GM12892 (cell line): Measurements from ENCODE around the gene GALNT9.
"Not testable (repeated sequence)": the region's sequence is repeated elsewhere in the genome, so short reads cannot be mapped to it uniquely, and the experiment has no call there.

Experiments used
- DNase-seq: peaks from one replicate; pipeline ENCODE4 v3.0.0; 2011; ENCODE audit not compliant: insufficient read length
- FAIRE-seq: peaks from 2 replicates; lab custom pipeline; 2011; peaks lifted over from hg19 to GRCh38; lab: Jason Lieb, UNC
- POLR2A ChIP-seq: IDR thresholded peaks from 2 replicates; pipeline ENCODE4 v1.6.1; 2011; ENCODE audit warnings: low read depth, low read length, control low read depth
- POLR2AphosphoS5 ChIP-seq: IDR thresholded peaks from 2 replicates; pipeline ENCODE4 v1.6.1; 2011; ENCODE audit warnings: low read depth, low read length, control low read depth
- TAF1 ChIP-seq: IDR thresholded peaks from 2 replicates; pipeline ENCODE4 v1.6.1; 2011; ENCODE audit warnings: low read depth, mild to moderate bottlenecking, control low read depth, low read length, borderline replicate concordance

Gene GALNT9

GRCh38 chr12:132227782-132228475, 101.5 kb downstream of the GALNT9 start:
- no peak for FAIRE-seq
- no peak for TF ChIP-seq POLR2AphosphoS5
- no peak for TF ChIP-seq TAF1
- no peak for TF ChIP-seq POLR2A
- no peak for DNase-seq

DNA sequence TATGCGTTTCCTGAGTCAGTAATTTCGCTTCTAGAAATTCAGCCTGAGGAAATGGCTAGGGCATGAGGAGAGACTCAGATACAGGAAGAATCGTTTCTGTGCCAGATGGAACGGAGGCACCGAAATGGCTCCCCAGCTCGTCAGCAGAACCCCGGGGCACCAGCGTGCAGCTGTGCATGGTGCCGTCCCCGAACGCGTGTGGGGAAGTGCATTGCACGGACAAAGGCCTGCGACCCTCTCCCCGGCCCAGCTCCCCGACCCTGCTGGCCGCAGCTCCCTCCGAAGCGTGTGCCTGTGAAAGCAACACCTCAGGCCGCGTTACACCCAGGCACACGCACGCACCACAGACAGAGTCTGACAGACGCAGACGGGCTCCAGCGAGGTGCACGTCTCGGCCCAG, 102.3 kb downstream of the GALNT9 start:
- FAIRE-seq = no peak
- DNase-seq = no peak
- TF ChIP-seq TAF1 (no peak), POLR2A (no peak), POLR2AphosphoS5 (no peak)

DNA sequence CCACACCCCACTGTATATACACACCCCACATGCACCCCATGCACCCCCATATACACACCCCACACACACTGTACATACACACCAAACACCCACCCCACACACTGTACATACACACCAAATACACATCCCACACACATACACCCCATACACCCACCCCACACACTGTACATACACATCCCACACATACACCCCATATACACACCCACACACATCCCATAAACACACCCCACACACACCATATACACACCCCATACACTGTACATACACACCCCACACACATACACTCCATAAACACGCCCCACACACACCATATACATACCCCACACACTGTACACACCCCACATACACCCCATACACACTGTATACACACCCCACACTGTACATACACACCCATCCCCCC, 102.8 kb downstream of the GALNT9 start:
- TF ChIP-seq POLR2A = no peak
- no peak for TF ChIP-seq TAF1
- TF ChIP-seq POLR2AphosphoS5 = no peak
- FAIRE-seq = no peak
- DNase-seq = no peak

- DNase-seq (no peak), FAIRE-seq (no peak)
- TF ChIP-seq TAF1 (no peak), POLR2AphosphoS5 (no peak), POLR2A (no peak)
These were observed 104.2 kb downstream of the GALNT9 start for GRCh38 chr12:132225214-132225613.

DNA sequence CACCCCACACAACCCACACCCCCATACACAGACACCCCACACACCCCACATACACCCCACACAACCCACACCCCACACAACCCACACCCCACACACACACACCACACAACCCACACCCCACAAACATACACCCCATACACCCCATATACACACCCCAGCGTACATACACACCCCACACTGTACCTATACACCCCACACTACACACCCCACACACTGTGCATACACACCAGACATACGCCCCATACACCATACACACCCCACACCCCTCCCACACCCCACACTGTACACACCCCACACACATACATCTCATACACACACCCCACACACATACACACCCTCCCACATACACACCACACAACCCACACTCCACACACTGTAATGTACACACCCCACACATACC, 104.9 kb downstream of the GALNT9 start:
- no peak for DNase-seq
- no peak for TF ChIP-seq TAF1
- no peak for TF ChIP-seq POLR2A
- no peak for TF ChIP-seq POLR2AphosphoS5
- no peak for FAIRE-seq

- TF ChIP-seq POLR2AphosphoS5 (no peak), POLR2A (no peak), TAF1 (no peak)
- DNase-seq (no peak), FAIRE-seq (no peak)
These were observed 106.6 kb downstream of the GALNT9 start for GRCh38 chr12:132222808-132223173.

DNA sequence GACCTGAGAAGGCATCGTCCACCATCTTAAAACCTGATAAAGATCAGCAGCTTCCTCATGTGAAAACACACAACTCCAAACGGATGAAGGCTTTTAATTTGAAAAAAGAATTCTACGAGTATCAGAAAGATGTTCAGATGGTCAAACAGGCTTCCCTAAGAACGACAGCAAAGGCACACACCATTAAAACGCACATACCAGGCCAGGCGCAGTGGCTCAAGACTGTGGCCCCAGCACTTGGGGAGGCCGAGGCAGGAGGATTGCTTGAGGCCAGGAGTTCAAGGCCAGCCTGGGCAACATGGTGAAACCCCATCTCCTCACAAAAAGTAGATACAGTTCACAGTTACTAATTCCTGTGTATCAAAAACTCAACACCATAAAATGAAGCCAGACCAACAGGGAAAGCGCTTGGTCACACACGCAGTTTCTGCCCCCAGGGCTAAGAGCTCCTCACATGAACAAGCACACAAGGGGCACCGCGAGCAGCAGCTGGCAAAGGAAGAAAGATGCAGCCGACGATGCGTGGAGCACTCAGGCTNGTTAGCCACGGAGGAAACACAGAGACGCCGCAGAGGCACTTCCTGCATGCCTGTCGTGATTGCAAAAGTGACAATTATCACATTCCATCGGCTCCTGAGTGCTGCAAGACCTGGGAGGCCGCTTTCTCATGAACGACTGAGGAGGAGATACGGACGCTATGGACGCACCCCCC, 107.1 kb downstream of the GALNT9 start:
- no peak for TF ChIP-seq POLR2AphosphoS5
- no peak for TF ChIP-seq POLR2A
- TF ChIP-seq TAF1 = no peak
- DNase-seq (no peak), FAIRE-seq (no peak)

DNA sequence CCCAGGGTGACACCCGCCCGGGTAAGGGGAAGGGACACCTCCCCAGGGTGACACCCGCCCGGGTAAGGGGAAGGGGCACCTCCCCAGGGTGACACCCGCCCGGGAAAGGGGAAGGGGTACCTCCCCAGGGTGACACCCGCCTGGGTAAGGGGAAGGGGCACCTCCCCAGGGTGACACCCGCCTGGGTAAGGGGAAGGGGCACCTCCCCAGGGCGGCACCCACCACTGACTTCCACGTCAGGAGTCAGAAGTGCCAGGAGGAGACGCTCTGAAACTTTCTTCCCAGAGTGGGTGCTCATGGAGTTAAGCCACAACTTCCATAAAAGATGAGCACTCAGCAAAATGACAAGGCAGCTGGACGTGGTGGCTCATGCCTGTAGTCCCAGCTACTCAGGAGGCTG, 109.6 kb downstream of the GALNT9 start:
- not testable (repeated sequence) for FAIRE-seq, DNase-seq

DNA sequence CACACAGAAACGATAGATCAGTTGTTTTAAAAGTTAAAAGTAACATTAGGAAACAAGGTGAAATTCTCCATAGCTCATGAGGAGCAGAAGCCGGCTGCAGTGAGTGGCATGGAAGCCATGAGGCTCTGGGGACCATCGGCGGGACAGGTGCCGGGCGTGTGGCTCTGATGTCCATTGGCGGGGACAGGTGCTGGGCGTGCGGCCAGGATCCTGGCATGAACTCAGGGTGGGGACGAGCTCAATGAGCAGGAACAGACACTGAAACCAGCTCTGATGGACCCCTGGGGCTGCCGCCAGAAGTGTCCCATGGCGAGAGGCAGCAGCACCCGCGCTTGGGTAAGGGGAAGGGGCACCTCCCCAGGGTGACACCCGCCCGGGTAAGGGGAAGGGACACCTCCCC, 110.1 kb downstream of the GALNT9 start:
- no peak for DNase-seq
- no peak for TF ChIP-seq POLR2AphosphoS5
- TF ChIP-seq POLR2A = no peak
- no peak for TF ChIP-seq TAF1
- FAIRE-seq = no peak

GRCh38 chr12:132218915-132219314, 110.5 kb downstream of the GALNT9 start:
- FAIRE-seq = no peak
- TF ChIP-seq TAF1 = no peak
- no peak for TF ChIP-seq POLR2A
- no peak for TF ChIP-seq POLR2AphosphoS5
- DNase-seq = no peak

DNA sequence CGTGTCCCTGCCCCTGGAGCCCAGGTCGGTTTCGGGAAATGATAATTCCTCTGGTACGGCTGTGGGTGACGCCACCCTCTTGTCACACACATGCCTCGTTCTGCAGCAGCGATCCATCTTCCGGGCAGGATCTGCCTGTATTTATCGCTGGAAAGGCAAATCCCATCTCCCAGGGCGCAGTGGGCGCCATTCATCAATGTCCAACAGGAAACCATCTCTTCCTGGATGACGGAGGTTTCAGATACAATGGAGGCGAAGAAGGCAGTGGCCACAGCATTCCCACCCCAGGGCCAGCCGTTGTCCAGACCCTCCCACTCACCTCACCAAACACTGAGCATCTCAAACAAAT, 110.9 kb downstream of the GALNT9 start:
- no peak for FAIRE-seq

GRCh38 chr12:132217800-132218526, 111.4 kb downstream of the GALNT9 start:
- TF ChIP-seq POLR2AphosphoS5 (no peak), POLR2A (no peak), TAF1 (no peak)
- no peak for FAIRE-seq
- no peak for DNase-seq

More for the DNA sequence above, 110.9 kb downstream of the GALNT9 start:
- TF ChIP-seq POLR2AphosphoS5 = no peak
- no peak for TF ChIP-seq TAF1
- TF ChIP-seq POLR2A = no peak
- no peak for DNase-seq
